ENCODE measurements around the gene DFFB. TPM values are rescaled to one million over a fixed set of nuclear protein-coding genes. Genes with fewer than 3 reads are reported as not detected.

The DFFB gene
- total and polyA plus RNA-seq, 9 of the 15 experiments (the other 6 are each of a cell fraction or from before 2014, with no cell fraction given): 2.3 to 15.8 (median 11.5) TPM

DNA sequence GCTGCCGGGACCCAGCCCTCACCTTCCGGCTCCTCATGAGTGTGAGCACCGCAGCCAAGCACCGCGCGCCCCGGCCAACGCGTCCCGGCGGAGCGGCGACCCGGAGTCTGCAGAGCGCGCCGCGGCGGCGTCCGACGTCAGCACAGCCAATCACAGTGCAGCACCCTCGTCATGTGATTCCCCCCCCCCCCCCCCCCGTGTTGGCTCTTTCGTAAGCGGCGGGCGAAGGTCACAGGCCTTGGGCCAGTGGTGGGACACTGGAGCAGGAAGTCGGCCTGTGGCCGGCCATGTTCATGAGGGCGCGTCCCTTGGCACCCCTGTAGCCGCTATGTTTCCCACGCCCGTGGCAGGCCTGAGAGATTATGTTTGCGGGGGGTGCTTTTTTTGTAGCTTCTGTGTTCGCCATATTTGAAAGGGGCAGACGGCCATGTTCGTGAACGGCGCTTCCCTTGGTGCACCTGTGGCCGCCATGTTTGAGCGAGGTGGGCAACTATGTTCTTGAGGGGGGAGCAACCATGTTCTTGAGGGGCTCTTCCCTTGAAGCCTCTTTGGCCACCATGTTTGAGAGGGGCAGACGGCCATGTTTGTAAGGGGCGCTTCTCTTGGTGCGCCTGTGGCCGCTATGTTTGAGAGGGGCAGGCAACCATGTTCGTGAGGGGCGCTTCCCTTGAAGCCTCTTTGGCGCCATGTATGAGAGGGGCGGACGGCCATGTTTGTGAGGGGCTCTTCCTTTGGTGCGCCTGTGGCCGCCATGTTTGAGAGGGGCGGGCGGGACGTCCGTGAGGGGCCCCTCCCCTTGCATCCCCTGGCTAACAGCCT is 43.1 kb downstream of the DFFB start, which contains the start of gene C1orf174 (continued):
- no peak for TF ChIP-seq KLF1 (tag; IDR thresholded peaks at IDR 0.05)
- TF ChIP-seq, protein P1, sequence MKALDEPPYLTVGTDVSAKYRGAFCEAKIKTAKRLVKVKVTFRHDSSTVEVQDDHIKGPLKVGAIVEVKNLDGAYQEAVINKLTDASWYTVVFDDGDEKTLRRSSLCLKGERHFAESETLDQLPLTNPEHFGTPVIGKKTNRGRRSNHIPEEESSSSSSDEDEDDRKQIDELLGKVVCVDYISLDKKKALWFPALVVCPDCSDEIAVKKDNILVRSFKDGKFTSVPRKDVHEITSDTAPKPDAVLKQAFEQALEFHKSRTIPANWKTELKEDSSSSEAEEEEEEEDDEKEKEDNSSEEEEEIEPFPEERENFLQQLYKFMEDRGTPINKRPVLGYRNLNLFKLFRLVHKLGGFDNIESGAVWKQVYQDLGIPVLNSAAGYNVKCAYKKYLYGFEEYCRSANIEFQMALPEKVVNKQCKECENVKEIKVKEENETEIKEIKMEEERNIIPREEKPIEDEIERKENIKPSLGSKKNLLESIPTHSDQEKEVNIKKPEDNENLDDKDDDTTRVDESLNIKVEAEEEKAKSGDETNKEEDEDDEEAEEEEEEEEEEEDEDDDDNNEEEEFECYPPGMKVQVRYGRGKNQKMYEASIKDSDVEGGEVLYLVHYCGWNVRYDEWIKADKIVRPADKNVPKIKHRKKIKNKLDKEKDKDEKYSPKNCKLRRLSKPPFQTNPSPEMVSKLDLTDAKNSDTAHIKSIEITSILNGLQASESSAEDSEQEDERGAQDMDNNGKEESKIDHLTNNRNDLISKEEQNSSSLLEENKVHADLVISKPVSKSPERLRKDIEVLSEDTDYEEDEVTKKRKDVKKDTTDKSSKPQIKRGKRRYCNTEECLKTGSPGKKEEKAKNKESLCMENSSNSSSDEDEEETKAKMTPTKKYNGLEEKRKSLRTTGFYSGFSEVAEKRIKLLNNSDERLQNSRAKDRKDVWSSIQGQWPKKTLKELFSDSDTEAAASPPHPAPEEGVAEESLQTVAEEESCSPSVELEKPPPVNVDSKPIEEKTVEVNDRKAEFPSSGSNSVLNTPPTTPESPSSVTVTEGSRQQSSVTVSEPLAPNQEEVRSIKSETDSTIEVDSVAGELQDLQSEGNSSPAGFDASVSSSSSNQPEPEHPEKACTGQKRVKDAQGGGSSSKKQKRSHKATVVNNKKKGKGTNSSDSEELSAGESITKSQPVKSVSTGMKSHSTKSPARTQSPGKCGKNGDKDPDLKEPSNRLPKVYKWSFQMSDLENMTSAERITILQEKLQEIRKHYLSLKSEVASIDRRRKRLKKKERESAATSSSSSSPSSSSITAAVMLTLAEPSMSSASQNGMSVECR (CRISPR knock-in tag; IDR thresholded peaks at IDR 0.05): no peak; the same call in 1 of the 2 replicates
- TF ChIP-seq THRAP3 (IDR thresholded peaks at IDR 0.05; ENCODE audit: borderline replicate concordance): no peak
- peak; percentile 64; the same call in 1 of the 2 replicates for TF ChIP-seq SIN3B (IDR thresholded peaks at IDR 0.05; ENCODE audit: low read depth)
- no peak for TF ChIP-seq RBM17 (IDR thresholded peaks at IDR 0.05; ENCODE audit: borderline replicate concordance, low read depth, low read length)
- peak; percentile 60; the same call in 1 of the 2 replicates for TF ChIP-seq ZNF311 (CRISPR knock-in tag; IDR thresholded peaks at IDR 0.05)
- TF ChIP-seq CBFB (CRISPR knock-in tag; IDR thresholded peaks at IDR 0.05): no peak; the same call in 1 of the 2 replicates
- TF ChIP-seq ZNF57 (CRISPR knock-in tag; IDR thresholded peaks at IDR 0.05): no peak
- no peak for TF ChIP-seq RBM34 (IDR thresholded peaks at IDR 0.05; ENCODE audit: borderline replicate concordance, insufficient read depth, low read length)
- TF ChIP-seq ZNF668 (CRISPR knock-in tag; IDR thresholded peaks at IDR 0.05): peak; percentile 81
- 0 out of 2 replicates have a peak, but pooled peaks have one; percentile 61 for TF ChIP-seq ZNF830 (CRISPR knock-in tag; IDR thresholded peaks at IDR 0.05)
- TF ChIP-seq ZNF253 (CRISPR knock-in tag; conservative IDR thresholded peaks at IDR 0.05): no peak
- no peak for TF ChIP-seq BCOR (IDR thresholded peaks at IDR 0.05)
- TF ChIP-seq, protein P2, sequence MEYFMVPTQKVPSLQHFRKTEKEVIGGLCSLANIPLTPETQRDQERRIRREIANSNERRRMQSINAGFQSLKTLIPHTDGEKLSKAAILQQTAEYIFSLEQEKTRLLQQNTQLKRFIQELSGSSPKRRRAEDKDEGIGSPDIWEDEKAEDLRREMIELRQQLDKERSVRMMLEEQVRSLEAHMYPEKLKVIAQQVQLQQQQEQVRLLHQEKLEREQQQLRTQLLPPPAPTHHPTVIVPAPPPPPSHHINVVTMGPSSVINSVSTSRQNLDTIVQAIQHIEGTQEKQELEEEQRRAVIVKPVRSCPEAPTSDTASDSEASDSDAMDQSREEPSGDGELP (CRISPR knock-in tag; IDR thresholded peaks at IDR 0.05; ENCODE audit: borderline replicate concordance): peak; percentile 90; the same call in 1 of the 2 replicates
- peak; percentile 98 for TF ChIP-seq ZNF175 (CRISPR knock-in tag; IDR thresholded peaks at IDR 0.05; ENCODE audit: low read depth)
- TF ChIP-seq, protein P3, sequence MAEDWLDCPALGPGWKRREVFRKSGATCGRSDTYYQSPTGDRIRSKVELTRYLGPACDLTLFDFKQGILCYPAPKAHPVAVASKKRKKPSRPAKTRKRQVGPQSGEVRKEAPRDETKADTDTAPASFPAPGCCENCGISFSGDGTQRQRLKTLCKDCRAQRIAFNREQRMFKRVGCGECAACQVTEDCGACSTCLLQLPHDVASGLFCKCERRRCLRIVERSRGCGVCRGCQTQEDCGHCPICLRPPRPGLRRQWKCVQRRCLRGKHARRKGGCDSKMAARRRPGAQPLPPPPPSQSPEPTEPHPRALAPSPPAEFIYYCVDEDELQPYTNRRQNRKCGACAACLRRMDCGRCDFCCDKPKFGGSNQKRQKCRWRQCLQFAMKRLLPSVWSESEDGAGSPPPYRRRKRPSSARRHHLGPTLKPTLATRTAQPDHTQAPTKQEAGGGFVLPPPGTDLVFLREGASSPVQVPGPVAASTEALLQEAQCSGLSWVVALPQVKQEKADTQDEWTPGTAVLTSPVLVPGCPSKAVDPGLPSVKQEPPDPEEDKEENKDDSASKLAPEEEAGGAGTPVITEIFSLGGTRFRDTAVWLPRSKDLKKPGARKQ (CRISPR knock-in tag; IDR thresholded peaks at IDR 0.05): no peak
- TF ChIP-seq NR4A1 (CRISPR knock-in tag; IDR thresholded peaks at IDR 0.05): peak; percentile 15
- peak; percentile 97 for TF ChIP-seq NR4A1 (tag; IDR thresholded peaks at IDR 0.05)

All from K562 (cell line).